Measurements from ENCODE around the gene CYTH3. TPM values are rescaled to one million over a fixed set of nuclear protein-coding genes. Genes with fewer than 3 reads are reported as not detected.
A peak's percentile ranks its signal among the peaks of the same experiment; 100 is the strongest.
"Not testable (repeated sequence)": the region's sequence is repeated elsewhere in the genome, so short reads cannot be mapped to it uniquely, and the experiment has no call there.

Gene CYTH3
- total RNA-seq, 2 experiments from 2014 or later, result 1.9 to 2.3 TPM

DNA sequence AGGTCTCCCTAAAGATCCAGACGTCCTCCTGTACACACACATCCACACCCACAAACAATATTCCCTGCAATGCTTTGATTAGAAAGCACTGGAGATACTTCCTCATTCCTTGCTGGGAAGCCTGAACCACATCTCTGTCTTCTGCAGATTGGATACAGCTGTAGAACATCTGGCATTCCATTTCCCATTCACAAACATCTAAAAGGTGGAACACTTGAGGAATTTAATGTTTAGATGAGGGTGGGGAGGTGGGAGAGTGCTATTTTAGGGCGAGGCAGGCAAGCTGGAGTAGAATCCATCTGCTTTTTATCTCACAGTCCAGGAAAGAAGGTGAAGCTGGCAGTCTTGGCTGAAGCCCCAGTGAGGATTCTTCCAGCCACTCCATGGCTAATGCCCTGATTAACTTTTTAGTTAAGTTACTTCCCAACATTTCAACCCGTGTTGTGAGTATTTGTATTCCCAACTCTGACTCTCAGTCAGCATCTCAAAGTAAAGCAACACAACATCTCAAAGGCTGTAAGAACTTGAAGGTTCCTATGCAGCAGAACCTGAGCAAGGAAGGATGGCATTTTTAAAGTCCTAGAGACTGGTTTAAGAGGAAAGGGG, 46.1 kb downstream of the CYTH3 start:
- ChIA-PET POLR2A (no interaction called here), CTCF (no interaction called here)
- no peak overlapping the region for H3K27ac Mint-ChIP-seq
- peaks cover 24% of the 10 kb centered on the region for H3K27me3 Mint-ChIP-seq (ENCODE audit: low read depth)
- H3K4me1 Mint-ChIP-seq (ENCODE audit: low read depth), result peaks cover 18% of the 10 kb centered on the region
- DNase-seq (no peak), ATAC-seq (no peak)
- no peaks in the 10 kb centered on the region for H3K36me3 Mint-ChIP-seq (ENCODE audit: low read depth)
- no peaks in the 10 kb centered on the region for H3K9me3 Mint-ChIP-seq (ENCODE audit: insufficient read depth)
- H3K4me3 Mint-ChIP-seq, result no peak overlapping the region

DNA sequence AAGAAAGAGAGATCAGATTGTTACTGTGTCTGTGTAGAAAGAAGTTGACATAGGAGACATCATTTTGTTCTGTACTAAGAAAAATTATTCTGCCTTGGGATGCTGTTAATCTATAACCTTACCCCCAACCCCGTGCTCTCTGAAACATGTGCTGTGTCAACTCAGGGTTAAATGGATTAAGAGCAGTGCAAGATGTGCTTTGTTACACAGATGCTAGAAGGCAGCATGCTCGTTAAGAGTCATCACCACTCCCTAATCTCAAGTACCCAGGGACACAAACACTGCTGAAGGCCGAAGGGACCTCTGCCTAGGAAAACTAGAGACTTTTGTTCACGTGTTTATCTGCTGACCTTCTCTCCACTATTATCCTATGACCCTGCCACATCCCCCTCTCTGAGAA, 49.0 kb downstream of the CYTH3 start:
- H3K9me3 Mint-ChIP-seq (ENCODE audit: insufficient read depth); DNase-seq; H3K4me3 Mint-ChIP-seq; ATAC-seq; H3K36me3 Mint-ChIP-seq (ENCODE audit: low read depth); CTCF ChIA-PET; POLR2A ChIA-PET; H3K27ac Mint-ChIP-seq: not testable (repeated sequence)
- peaks cover 18% of the 10 kb centered on the region for H3K27me3 Mint-ChIP-seq (ENCODE audit: low read depth)
- peaks cover 18% of the 10 kb centered on the region for H3K4me1 Mint-ChIP-seq (ENCODE audit: low read depth)

DNA sequence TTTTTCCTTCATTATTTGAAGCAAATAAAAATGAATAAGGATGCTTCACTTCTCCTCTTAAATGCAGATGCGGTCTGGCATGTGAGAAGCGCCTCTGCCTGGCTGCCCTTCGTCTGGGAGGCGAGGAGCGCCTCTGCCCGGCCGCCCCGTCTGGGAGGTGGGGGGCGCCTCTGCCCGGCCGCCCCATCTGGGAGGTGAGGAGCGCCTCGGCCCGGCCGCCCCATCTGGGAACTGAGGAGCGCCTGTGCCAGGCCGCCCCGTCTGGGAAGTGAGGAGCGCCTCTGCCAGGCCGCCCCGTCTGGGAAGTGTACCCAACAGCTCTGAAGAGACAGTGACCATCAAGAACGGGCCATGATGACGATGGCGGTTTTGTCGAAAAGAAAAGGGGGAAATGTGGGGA, 49.4 kb downstream of the CYTH3 start:
- H3K36me3 Mint-ChIP-seq (ENCODE audit: low read depth); ATAC-seq; H3K4me3 Mint-ChIP-seq; H3K27ac Mint-ChIP-seq; DNase-seq; H3K9me3 Mint-ChIP-seq (ENCODE audit: insufficient read depth); POLR2A ChIA-PET; CTCF ChIA-PET: not testable (repeated sequence)
- Mint-ChIP-seq H3K27me3 (ENCODE audit: low read depth) (peaks cover 18% of the 10 kb centered on the region), H3K4me1 (ENCODE audit: low read depth) (peaks cover 14% of the 10 kb centered on the region)

DNA sequence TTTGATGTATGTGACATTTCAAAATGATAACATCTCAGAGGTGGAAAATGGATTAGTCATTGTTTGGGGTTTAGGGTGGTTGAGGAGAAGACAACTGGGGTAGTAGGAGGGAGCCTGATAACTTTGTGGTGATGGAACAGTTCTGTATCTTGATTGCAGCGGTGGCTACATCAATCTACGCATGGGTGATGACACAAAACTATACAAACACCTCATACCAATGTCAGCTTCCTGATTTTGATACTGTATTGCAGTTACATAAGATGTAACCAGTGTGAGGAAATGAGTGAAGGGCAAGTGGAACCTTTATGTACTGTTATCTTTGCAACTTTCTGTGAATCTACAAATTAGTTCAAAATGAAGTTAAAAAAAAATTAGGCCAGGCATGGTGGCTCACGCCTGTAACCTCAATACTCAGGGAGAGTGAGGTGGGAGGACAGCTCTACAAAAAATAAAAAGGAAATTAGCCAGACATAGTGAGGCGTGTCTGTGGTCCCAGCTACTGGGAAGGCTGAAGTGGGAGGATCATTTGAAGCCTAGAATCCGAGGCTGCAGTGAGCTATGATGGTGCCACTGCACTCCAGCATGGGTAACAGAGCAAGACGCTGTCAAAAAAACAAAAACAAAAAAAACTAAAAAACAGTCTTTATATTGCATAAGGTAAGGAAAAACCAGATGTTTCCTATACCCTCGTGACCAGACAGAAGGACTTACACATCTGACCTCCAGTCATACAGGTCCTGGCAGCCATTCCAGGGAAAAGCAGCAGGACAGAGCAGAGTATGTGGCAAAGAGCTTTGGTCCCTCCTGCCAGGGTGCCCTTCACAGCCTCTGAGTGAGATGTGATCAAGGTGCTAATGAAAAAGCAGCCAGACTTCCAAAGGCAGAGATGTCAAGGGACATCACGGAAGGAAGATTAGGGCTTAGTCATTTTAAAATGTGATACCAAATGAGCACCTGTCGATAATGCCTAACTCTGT, 50.8 kb downstream of the CYTH3 start:
- H3K27me3 Mint-ChIP-seq (ENCODE audit: low read depth), result peaks cover 21% of the 10 kb centered on the region
- H3K9me3 Mint-ChIP-seq (ENCODE audit: insufficient read depth), result no peaks in the 10 kb centered on the region
- ChIA-PET CTCF (no interaction called here), POLR2A (no interaction called here)
- H3K4me1 Mint-ChIP-seq (ENCODE audit: low read depth), result peaks cover 13% of the 10 kb centered on the region
- ATAC-seq (peak; percentile 90), DNase-seq (peak; percentile 36)
- H3K27ac Mint-ChIP-seq, result peak overlapping the region; percentile 34
- no peak overlapping the region for H3K4me3 Mint-ChIP-seq
- no peaks in the 10 kb centered on the region for H3K36me3 Mint-ChIP-seq (ENCODE audit: low read depth)

DNA sequence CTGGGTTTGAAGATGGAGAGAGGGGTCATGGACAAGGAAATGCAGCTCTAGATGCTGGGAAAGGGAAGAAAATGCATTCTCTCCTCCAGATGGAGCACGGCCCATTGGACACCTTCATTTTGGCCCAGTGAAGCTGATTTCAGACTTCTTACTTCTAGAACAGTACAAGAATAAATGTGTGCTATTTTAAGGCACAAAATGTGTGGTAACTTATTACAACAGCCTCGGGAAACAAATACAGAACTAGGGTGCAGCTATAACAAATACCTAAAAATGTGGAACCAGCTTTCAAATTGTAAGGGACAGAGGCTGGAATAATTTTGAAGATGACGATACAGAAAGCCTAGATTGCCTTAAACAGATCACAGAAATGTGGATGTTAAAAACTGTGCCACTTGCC, 54.1 kb downstream of the CYTH3 start:
- Mint-ChIP-seq H3K4me1 (ENCODE audit: low read depth) (peaks cover 15% of the 10 kb centered on the region), H3K27me3 (ENCODE audit: low read depth) (peaks cover 16% of the 10 kb centered on the region), H3K4me3 (no peak overlapping the region), H3K36me3 (ENCODE audit: low read depth) (no peaks in the 10 kb centered on the region), H3K27ac (no peak overlapping the region), H3K9me3 (ENCODE audit: insufficient read depth) (no peaks in the 10 kb centered on the region)
- ATAC-seq, result no peak
- CTCF ChIA-PET, result no interaction called here
- DNase-seq, result no peak
- POLR2A ChIA-PET, result no interaction called here

DNA sequence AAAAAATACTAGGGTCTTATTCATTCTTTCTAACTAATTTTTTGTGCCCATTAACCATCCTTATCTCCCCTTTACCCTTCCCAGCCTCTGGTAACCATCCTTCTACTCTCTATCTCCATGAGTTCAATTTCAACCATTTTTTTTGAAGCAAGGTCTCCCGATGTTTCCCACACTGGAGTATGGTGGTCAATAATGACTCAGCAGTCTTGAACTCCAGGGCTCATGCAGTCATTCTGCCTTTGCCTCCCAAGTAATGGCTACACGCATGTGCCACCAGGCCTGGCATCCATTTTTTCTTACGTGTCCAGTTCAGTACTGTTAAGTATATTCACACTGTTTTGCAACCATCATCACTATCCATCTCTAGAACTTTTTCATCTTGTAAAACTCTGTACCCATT, 60.4 kb downstream of the CYTH3 start:
- no peak overlapping the region for H3K4me3 Mint-ChIP-seq
- peaks cover 2% of the 10 kb centered on the region for H3K4me1 Mint-ChIP-seq (ENCODE audit: low read depth)
- DNase-seq (no peak), ATAC-seq (no peak)
- H3K27me3 Mint-ChIP-seq (ENCODE audit: low read depth), result peaks cover 13% of the 10 kb centered on the region
- H3K27ac Mint-ChIP-seq, result no peak overlapping the region
- no peaks in the 10 kb centered on the region for H3K9me3 Mint-ChIP-seq (ENCODE audit: insufficient read depth)
- H3K36me3 Mint-ChIP-seq (ENCODE audit: low read depth), result no peaks in the 10 kb centered on the region
- ChIA-PET CTCF (no interaction called here), POLR2A (interaction anchor here (0.6 kb wide), 1 partner anchor 40 kb away, joined by 3 read pairs; no protein-coding TSS in a partner anchor)

DNA sequence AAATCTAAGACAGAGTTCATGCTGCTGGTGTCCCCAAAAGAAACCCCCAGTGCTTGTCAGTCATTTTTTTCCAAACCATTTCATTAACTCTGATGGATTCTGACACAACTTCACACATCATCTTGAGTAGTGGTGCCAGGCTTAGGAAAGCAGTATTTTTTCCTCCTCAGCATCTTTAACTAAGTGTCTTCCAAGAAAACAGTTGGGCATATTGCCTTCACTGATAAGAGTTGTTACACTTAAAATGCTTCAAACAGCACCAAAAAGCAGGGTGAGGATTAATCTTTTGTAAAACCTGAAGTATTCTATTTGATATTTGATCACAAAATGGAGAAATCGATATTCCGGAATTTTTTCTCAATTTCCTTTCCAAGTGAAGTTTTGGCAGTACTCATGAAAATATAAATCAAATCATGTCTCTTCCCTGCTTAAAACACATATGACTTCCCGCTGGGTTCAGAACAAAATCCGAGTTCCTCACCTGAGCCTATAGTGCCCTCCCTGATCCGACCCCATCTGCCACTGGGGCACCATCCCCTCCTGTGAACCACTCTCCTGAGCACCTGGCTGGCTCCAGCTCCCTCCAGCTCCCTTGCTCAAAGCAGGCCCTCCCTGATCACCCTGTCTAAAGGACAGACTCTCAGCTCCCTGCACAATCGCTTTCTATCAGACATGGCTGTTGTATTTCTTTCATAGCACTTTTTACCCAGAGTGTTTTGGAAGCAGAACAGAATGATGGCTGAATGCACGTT, 61.6 kb downstream of the CYTH3 start:
- POLR2A ChIA-PET, result no interaction called here
- Mint-ChIP-seq H3K36me3 (ENCODE audit: low read depth) (no peaks in the 10 kb centered on the region), H3K9me3 (ENCODE audit: insufficient read depth) (no peaks in the 10 kb centered on the region), H3K4me1 (ENCODE audit: low read depth) (peaks cover 2% of the 10 kb centered on the region), H3K27ac (no peak overlapping the region), H3K27me3 (ENCODE audit: low read depth) (peaks cover 13% of the 10 kb centered on the region), H3K4me3 (no peak overlapping the region)
- ATAC-seq, result no peak
- DNase-seq, result no peak
- CTCF ChIA-PET, result no interaction called here

DNA sequence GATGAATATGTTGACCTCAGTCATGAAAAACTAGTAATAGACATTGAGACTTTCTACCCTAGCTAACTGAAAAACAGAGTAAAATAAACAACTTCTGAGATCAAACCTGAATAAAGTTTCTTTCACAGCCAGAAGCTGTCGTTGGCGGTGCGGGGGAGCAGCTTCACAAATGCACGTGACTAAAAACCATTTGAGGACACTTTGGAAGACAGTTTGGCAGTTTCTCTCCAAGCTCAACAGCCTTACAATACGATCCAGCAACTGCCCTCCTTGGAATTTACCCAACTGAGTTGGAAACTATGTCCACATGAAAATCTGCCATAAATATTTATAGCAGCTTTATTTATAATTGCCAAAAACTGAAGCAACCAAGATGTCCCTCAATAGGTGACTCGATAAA, 63.1 kb downstream of the CYTH3 start:
- Mint-ChIP-seq H3K4me1 (ENCODE audit: low read depth) (no peaks in the 10 kb centered on the region), H3K27ac (no peak overlapping the region), H3K4me3 (no peak overlapping the region), H3K9me3 (ENCODE audit: insufficient read depth) (no peaks in the 10 kb centered on the region), H3K27me3 (ENCODE audit: low read depth) (peaks cover 13% of the 10 kb centered on the region), H3K36me3 (ENCODE audit: low read depth) (no peaks in the 10 kb centered on the region)
- DNase-seq (no peak), ATAC-seq (no peak)
- ChIA-PET POLR2A (interaction anchor here (0.5 kb wide), 1 partner anchor 90 kb away, joined by 3 read pairs; no protein-coding TSS in a partner anchor), CTCF (no interaction called here)

DNA sequence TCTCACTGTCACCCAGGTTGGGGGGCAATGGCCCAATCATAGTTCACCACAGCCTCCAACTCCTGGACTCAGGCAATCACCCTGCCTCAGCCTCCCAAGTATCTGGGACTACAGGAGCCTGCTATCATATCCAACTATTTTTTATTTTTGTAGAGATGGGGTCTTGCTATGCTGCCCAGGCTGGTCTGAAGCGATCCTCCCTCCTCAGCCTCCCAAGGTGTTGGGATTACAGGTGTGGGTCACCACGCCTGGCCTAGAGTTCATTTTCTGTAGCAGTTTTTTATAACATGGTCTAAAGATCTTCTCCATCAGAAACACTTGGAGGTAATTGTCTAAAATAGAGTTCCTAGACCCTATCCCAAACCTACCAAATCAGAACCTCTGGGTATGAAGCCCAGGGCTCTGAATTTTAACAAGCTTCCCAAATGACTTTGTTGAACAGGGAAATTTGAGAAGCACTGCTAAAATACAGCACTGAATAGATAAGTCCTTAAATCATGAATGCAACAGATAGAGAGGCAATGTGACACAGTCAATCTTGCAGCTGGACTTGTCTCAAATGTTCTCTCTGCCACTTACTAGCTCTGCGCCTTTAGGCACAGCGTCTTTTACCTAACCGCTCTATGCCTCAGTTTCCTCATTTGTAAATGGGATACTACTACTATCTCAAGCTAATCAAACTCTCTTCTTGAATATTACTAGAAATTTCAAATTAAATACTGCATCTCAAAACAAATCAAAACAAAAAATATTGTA, 63.7 kb downstream of the CYTH3 start:
- no peak overlapping the region for H3K27ac Mint-ChIP-seq
- H3K36me3 Mint-ChIP-seq (ENCODE audit: low read depth), result no peaks in the 10 kb centered on the region
- no peaks in the 10 kb centered on the region for H3K9me3 Mint-ChIP-seq (ENCODE audit: insufficient read depth)
- no peak overlapping the region for H3K4me3 Mint-ChIP-seq
- DNase-seq (no peak), ATAC-seq (no peak)
- H3K4me1 Mint-ChIP-seq (ENCODE audit: low read depth), result no peaks in the 10 kb centered on the region
- peaks cover 13% of the 10 kb centered on the region for H3K27me3 Mint-ChIP-seq (ENCODE audit: low read depth)
- POLR2A ChIA-PET, result no interaction called here
- CTCF ChIA-PET, result no interaction called here

DNA sequence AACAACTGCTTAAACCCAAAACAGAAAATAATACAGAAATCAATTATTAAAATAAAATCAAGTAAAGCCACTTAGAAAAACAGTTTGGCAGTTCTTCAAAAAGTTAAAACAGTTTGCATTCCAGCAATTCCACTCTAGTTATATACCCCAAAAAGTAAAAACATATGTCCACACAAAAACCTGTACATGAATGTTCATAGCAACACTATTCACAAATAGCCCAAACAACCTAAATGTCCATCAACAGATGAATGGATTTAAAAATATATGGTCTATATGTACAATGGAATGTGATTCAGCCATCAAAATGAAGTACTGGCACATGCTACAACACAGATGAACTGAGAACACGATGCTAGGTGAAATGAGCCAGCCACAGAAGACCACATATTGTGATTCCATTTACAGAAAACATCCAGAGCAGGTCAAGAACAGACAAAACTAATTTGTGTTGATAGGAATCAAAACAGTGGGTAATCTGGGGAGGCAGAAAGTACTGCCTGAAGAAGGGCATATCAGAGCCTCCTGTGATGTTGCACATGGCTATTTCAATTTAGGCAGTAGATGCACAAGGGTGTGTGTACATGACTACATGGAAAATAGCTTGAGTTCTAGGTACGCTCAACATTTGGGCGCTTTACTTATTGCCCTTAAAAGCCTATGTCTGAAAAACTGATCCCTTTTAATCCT, 66.3 kb downstream of the CYTH3 start:
- H3K4me3 Mint-ChIP-seq, result no peak overlapping the region
- no peak for ATAC-seq
- DNase-seq, result no peak
- ChIA-PET POLR2A (no interaction called here), CTCF (no interaction called here)
- H3K36me3 Mint-ChIP-seq (ENCODE audit: low read depth), result no peaks in the 10 kb centered on the region
- peaks cover 6% of the 10 kb centered on the region for H3K27me3 Mint-ChIP-seq (ENCODE audit: low read depth)
- H3K9me3 Mint-ChIP-seq (ENCODE audit: insufficient read depth), result no peaks in the 10 kb centered on the region
- no peaks in the 10 kb centered on the region for H3K4me1 Mint-ChIP-seq (ENCODE audit: low read depth)
- H3K27ac Mint-ChIP-seq, result no peak overlapping the region

DNA sequence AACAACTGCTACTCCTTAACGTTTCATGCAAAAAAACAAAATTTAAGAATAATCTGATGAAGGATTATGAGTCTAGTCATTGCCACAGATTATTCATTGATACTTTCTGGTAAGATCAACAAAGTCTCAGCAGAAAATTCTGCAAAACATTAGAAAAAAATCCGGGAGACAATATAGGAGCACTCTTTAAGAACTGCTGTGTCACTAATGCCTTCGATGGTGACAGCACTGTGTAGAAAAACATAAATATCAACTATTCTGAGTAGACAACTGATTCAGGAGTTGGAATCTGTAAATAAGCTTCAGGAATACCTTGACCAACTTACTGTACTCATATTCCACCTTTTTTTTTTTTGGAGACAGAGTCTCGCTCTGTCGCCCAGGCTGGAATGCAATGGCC, 69.0 kb downstream of the CYTH3 start:
- no peak for DNase-seq
- H3K36me3 Mint-ChIP-seq (ENCODE audit: low read depth), result no peaks in the 10 kb centered on the region
- ChIA-PET CTCF (no interaction called here), POLR2A (no interaction called here)
- no peak overlapping the region for H3K4me3 Mint-ChIP-seq
- no peak overlapping the region for H3K27ac Mint-ChIP-seq
- no peaks in the 10 kb centered on the region for H3K4me1 Mint-ChIP-seq (ENCODE audit: low read depth)
- no peaks in the 10 kb centered on the region for H3K9me3 Mint-ChIP-seq (ENCODE audit: insufficient read depth)
- no peak for ATAC-seq
- peaks cover 4% of the 10 kb centered on the region for H3K27me3 Mint-ChIP-seq (ENCODE audit: low read depth)

Data from activated CD8-positive, alpha-beta T cell treated with anti-CD3 and anti-CD28 coated beads, Interleukin-2, amount 10 ng/mL, durations not matched to agents 7 days and 5 days (primary cell).